ENCODE data around the gene MFSD6L.

GRCh38 chr17:8841844-8842243 is 42.7 kb upstream of the MFSD6L start:
- TF ChIP-seq KAT7 (CRISPR knock-in tag; IDR thresholded peaks at IDR 0.05; ENCODE audit: borderline replicate concordance) (no peak), HMGXB4 (CRISPR knock-in tag; IDR thresholded peaks at IDR 0.05) (no peak), CTCF (IDR thresholded peaks at IDR 0.05) (no peak), ESRRA (CRISPR knock-in tag; IDR thresholded peaks at IDR 0.05; ENCODE audit: borderline replicate concordance) (no peak), JUN (CRISPR knock-in tag; IDR thresholded peaks at IDR 0.05) (no peak), RORB (CRISPR knock-in tag; IDR thresholded peaks at IDR 0.05) (no peak), GTF2I (CRISPR knock-in tag; conservative IDR thresholded peaks at IDR 0.05) (no peak)

Data from WTC11 (cell line).